Right lobe of liver (tissue), 6 donors: Measurements from ENCODE around the gene WNT7A. TPM values are rescaled to one million over a fixed set of nuclear protein-coding genes. Genes with fewer than 3 reads are reported as not detected.

ENCODE experiments used
- ATAC-seq, 4 donors: fragments of 200-7000 bp; cut with Tn5 transposase; one replicate each; pipeline ENCODE4 v1.9.1; 2020; ENCODE audit warnings: mild to moderate bottlenecking in 4 of 4, moderate library complexity in 4 of 4
- DNase-seq, 3 donors: peaks; one replicate each; pipeline ENCODE4 v3.0.0-alpha.2; 2020
- H3K27ac ChIP-seq, 3 donors: fragments of 200-600 bp; one replicate each; pipeline ENCODE4 v1.8.0; 2022
- H3K27me3 ChIP-seq, 2 donors: fragments of 200-600 bp; one replicate each; pipeline ENCODE4 v1.8.0; 2022
- H3K36me3 ChIP-seq, 4 donors: fragments of 200-600 bp; sonication (generic) in 1 of 4; one replicate each; pipeline versions ENCODE4 v1.5.1 to v1.8.0; 2017 to 2022; ENCODE audit warnings: control low read depth in 1 of 4
- H3K4me1 ChIP-seq, 4 donors: fragments of 200-600 bp; sonication (generic) in 1 of 4; one replicate each; pipeline versions ENCODE4 v1.5.1 to v1.8.0; 2017 to 2022; ENCODE audit warnings: control low read depth in 1 of 4
- H3K4me3 ChIP-seq, 3 donors: fragments of 200-600 bp; one replicate each; pipeline ENCODE4 v1.8.0; 2022
- H3K9me3 ChIP-seq, 4 donors: fragments of 200-600 bp; sonication (generic) in 1 of 4; one replicate each; pipeline versions ENCODE4 v1.5.1 to v1.8.0; 2017 to 2022; ENCODE audit warnings: control low read depth in 1 of 4
- POLR2A ChIP-seq: fragments of 450-650 bp; IDR thresholded peaks from one replicate; pipeline ENCODE4 v1.6.1; 2017; ENCODE audit warnings: antibody characterized with exemption, mild to moderate bottlenecking
- WGBS: methylation state at CpG from one replicate; pipeline ENCODE4 v1.1.6; 2018; ENCODE audit warnings: low coverage, low lambda C conversion rate; ENCODE audit not compliant: insufficient coverage; ENCODE audit errors: missing lambda C conversion rate; 5-methylcytosine and 5-hydroxymethylcytosine counted together
- intact Hi-C, 2 donors: fragments of 100-400 bp; cut with DNase I; formaldehyde crosslinking; loops; one replicate each; pipeline versions ENCODE4 v1.11.2 to v1.14.1; 2022
- total RNA-seq, 6 experiments: library from RNA; depleted of rRNA in 2 of 6; stranded (reverse); fragments of >200 nt in 2 of 6; fragmentation: NEBNext Ultra II Directional in 3 of 6; extraction: Animal tissue kit (Norgen Biotek cat#: 25700) in 3 of 6; gene quantifications; one replicate each; pipeline versions ENCODE4 v1.1.0 to v1.2.4, GENCODE V29; 2016 to 2023
- TF ChIP-seq, protein P1 (sequence below), 4 donors: fragments of 200-600 bp in 3 of 4; fragments of 450-650 bp in 1 of 4; IDR thresholded peaks; one replicate each; pipeline versions ENCODE4 v1.5.1 to v1.8.0; 2016 to 2022; ENCODE audit warnings: antibody characterized with exemption in 4 of 4, mild to moderate bottlenecking in 2 of 4
- donor health status: DM: no; HTN: yes; CAD: no.
- donor health status: DM: no; HTN: no; CAD: no.
- donor health status: DM: no; HTN: no; CAD: no.
- donor health status: DM: no; HTN: yes; CAD: no.
- donor health status: DM: no; HTN: yes; CAD: no.

Gene WNT7A
- total RNA-seq, 6 experiments from 2014 or later: not detected

- Histone ChIP-seq H3K27ac (no peak overlapping the region), H3K4me1 (no peaks in the 10 kb centered on the region), H3K36me3 (no peaks in the 10 kb centered on the region), H3K27me3 (no peaks in the 10 kb centered on the region), H3K4me3 (no peak overlapping the region), H3K9me3 (no peaks in the 10 kb centered on the region)
- TF ChIP-seq POLR2A: no peak
- TF ChIP-seq, protein P1, sequence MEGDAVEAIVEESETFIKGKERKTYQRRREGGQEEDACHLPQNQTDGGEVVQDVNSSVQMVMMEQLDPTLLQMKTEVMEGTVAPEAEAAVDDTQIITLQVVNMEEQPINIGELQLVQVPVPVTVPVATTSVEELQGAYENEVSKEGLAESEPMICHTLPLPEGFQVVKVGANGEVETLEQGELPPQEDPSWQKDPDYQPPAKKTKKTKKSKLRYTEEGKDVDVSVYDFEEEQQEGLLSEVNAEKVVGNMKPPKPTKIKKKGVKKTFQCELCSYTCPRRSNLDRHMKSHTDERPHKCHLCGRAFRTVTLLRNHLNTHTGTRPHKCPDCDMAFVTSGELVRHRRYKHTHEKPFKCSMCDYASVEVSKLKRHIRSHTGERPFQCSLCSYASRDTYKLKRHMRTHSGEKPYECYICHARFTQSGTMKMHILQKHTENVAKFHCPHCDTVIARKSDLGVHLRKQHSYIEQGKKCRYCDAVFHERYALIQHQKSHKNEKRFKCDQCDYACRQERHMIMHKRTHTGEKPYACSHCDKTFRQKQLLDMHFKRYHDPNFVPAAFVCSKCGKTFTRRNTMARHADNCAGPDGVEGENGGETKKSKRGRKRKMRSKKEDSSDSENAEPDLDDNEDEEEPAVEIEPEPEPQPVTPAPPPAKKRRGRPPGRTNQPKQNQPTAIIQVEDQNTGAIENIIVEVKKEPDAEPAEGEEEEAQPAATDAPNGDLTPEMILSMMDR (IDR thresholded peaks at IDR 0.05): no peak
- intact Hi-C loops: no loop called here
- DNase-seq: no peak
- 46% methylated on average over 2 of the region's 9 CpGs for WGBS
- ATAC-seq: no peak
Observed at GRCh38 chr3:13833506-13834257, 46.2 kb downstream of the WNT7A start.

DNA sequence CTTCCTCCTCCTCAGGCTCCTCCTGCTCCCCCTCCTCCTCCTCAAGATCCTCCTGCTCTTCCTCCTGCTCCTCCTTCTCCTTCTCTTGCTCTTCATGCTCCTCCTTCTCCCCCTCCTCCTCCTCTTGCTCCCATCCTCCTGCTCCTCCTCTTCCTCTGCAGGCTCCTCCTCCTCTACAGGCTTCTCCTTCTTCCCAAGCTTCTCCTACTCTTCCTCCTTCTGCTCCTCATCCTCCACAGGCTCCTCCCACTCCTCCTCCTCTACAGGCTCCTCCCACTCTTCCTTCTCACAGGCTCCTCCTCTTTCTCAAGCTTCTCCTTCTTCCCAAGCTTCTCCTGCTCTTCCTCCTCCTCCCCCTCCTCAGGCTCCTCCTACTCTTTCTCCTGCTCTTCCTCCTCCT is 47.7 kb downstream of the WNT7A start:
- TF ChIP-seq POLR2A: no peak
- TF ChIP-seq, protein P1 (IDR thresholded peaks at IDR 0.05): no peak
- DNase-seq (no peak), ATAC-seq (no peak)
- intact Hi-C loops: no loop called here
- H3K9me3 ChIP-seq: no peaks in the 10 kb centered on the region
- no peak overlapping the region for H3K4me3 ChIP-seq
- no peak overlapping the region for H3K27ac ChIP-seq
- H3K4me1 ChIP-seq: no peaks in the 10 kb centered on the region
- H3K36me3 ChIP-seq: no peaks in the 10 kb centered on the region
- H3K27me3 ChIP-seq: no peaks in the 10 kb centered on the region

DNA sequence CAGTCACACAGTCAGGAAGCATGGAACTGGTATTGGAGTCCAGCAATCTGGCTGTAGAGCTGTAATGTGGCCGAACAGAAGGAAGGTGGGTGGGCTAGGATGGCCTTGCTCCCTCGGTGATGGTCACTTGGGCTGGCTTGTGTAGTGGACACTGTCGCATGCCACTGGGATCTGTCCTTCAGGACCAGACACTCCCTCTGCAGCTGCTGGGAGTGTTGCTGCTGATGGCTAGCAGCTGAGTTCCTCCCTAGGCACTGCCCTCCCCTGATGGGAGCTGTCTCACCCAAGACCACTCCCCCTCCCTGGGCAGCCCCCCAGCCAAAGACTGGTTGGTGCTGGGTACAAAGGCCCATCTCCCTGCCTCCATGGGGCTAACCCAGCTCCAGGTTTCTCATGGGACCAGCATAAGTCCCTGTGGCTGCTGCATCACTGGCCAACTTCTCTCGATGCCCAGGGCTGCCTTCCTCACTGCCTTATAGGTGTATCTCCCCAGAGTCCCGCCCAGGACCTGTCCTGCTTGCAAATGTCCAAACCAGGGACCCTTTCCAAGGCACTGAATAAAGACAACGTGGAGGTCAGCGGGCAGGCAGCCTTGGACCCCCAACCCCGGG is 48.4 kb downstream of the WNT7A start:
- Histone ChIP-seq H3K4me1 (no peaks in the 10 kb centered on the region), H3K27ac (no peak overlapping the region), H3K36me3 (no peaks in the 10 kb centered on the region), H3K9me3 (no peaks in the 10 kb centered on the region), H3K4me3 (no peak overlapping the region), H3K27me3 (no peaks in the 10 kb centered on the region)
- WGBS: no CpG with 5 or more reads among the region's 8 CpGs
- no peak for ATAC-seq
- TF ChIP-seq, protein P1 (IDR thresholded peaks at IDR 0.05): no peak
- no peak for TF ChIP-seq POLR2A
- no peak for DNase-seq
- intact Hi-C loops: no loop called here

GRCh38 chr3:13829311-13829710 is 50.6 kb downstream of the WNT7A start:
- no peak for DNase-seq
- intact Hi-C loops: no loop called here
- no peaks in the 10 kb centered on the region for H3K4me1 ChIP-seq
- no peak overlapping the region for H3K4me3 ChIP-seq
- no peaks in the 10 kb centered on the region for H3K27me3 ChIP-seq
- no peak for ATAC-seq
- H3K27ac ChIP-seq: no peak overlapping the region
- H3K9me3 ChIP-seq: no peaks in the 10 kb centered on the region
- H3K36me3 ChIP-seq: no peaks in the 10 kb centered on the region
- WGBS: 60% methylated on average over 6 of the region's 11 CpGs
- no peak for TF ChIP-seq POLR2A
- TF ChIP-seq, protein P1 (IDR thresholded peaks at IDR 0.05): no peak
